OCI-LY1 (cell line): ENCODE measurements around the gene FBXO2.

ENCODE experiments used
- EZH2 ChIP-seq: fragments of 200-600 bp; sonication (generic), shearing (Covaris generic); IDR thresholded peaks from 2 replicates; pipeline ENCODE4 v1.8.0; 2017; ENCODE audit warnings: borderline replicate concordance, mixed run types, mild to moderate bottlenecking, antibody characterized with exemption, low read length, moderate library complexity, mixed read lengths
- TF ChIP-seq, protein P1 (sequence below): fragments of 200-600 bp; sonication (generic), shearing (Covaris generic); IDR thresholded peaks from 2 replicates; pipeline ENCODE4 v1.5.1; 2017; ENCODE audit warnings: mild to moderate bottlenecking, antibody characterized with exemption, low read length, moderate library complexity, mixed read lengths

DNA sequence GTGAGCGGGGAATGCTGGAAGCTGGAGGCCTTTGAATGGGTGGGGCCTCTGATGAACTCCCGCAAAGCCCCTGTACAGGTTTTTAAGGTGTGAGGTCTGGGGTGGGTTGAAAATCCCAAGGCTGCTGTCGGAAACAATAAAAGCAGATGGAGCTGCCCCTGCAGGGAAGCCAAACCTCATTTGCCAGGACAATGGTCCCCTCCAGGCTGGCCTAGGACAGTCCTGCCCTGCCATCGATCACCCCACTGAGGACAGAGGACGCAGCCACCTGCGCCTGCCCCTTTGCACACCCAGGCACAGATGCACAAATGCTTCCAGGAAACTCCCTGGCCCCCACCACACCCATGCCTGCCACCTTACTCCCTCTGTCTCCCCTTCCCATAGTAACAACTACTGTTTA lies 41.6 kb upstream of the FBXO2 start:
- TF ChIP-seq, protein P1, sequence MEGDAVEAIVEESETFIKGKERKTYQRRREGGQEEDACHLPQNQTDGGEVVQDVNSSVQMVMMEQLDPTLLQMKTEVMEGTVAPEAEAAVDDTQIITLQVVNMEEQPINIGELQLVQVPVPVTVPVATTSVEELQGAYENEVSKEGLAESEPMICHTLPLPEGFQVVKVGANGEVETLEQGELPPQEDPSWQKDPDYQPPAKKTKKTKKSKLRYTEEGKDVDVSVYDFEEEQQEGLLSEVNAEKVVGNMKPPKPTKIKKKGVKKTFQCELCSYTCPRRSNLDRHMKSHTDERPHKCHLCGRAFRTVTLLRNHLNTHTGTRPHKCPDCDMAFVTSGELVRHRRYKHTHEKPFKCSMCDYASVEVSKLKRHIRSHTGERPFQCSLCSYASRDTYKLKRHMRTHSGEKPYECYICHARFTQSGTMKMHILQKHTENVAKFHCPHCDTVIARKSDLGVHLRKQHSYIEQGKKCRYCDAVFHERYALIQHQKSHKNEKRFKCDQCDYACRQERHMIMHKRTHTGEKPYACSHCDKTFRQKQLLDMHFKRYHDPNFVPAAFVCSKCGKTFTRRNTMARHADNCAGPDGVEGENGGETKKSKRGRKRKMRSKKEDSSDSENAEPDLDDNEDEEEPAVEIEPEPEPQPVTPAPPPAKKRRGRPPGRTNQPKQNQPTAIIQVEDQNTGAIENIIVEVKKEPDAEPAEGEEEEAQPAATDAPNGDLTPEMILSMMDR, result no peak
- TF ChIP-seq EZH2, result no peak
